Right cardiac atrium (tissue), 5 donors: ENCODE data around the gene ADAMTS2. TPM values are rescaled to one million over a fixed set of nuclear protein-coding genes. Genes with fewer than 3 reads are reported as not detected.

Experiments
- ATAC-seq, 2 donors: fragments of 200-7000 bp; cut with Tn5 transposase; one replicate each; pipeline versions ENCODE4 v1.8.0 to v1.9.1; 2020; ENCODE audit warnings: moderate library complexity in 2 of 2, mild to moderate bottlenecking in 1 of 2
- DNase-seq, 3 donors: peaks; one replicate each; pipeline ENCODE4 v3.0.0-alpha.2; 2020
- H3K27ac ChIP-seq: one replicate; pipeline ENCODE4 v1.5.1; 2013; ENCODE audit warnings: mild to moderate bottlenecking, low read length, control low read depth, moderate library complexity
- H3K27me3 ChIP-seq: one replicate; pipeline ENCODE4 v1.6.1; 2013; ENCODE audit not compliant: control insufficient read depth, insufficient read depth
- H3K4me1 ChIP-seq: one replicate; pipeline ENCODE4 v1.6.1; 2013; ENCODE audit warnings: low read length; ENCODE audit not compliant: control insufficient read depth, insufficient read depth
- H3K4me3 ChIP-seq: one replicate; pipeline ENCODE4 v1.5.1; 2013; ENCODE audit warnings: low read length, control low read depth
- H3K9me3 ChIP-seq: one replicate; pipeline ENCODE4 v1.6.1; 2013; ENCODE audit warnings: low read length; ENCODE audit not compliant: control insufficient read depth
- WGBS: extraction: QIAGEN DNeasy Blood & Tissue Kit; methylation state at CpG from one replicate; pipeline ENCODE4 v1.1.7; 2013; 5-methylcytosine and 5-hydroxymethylcytosine counted together
- intact Hi-C, 4 donors: fragments of 100-400 bp; cut with DNase I; formaldehyde crosslinking; loops; one replicate each; pipeline versions ENCODE4 v1.11.0 to v1.14.0; 2022 to 2023
- polyA plus RNA-seq: library from polyadenylated mRNA; stranded (reverse); fragments of 200-250 nt; gene quantifications from one replicate; pipeline ENCODE4 v1.2.3, GENCODE V29; 2013
- total RNA-seq, 4 donors: library from RNA; stranded (reverse); fragmentation: NEBNext Ultra II Directional; extraction: Animal tissue kit (Norgen Biotek cat#: 25700); gene quantifications; one replicate each; pipeline ENCODE4 v1.2.1, GENCODE V29; 2021
- donor health status: healthy with polysubstance abuse.
- donor health status: DM: no; HTN: yes; CAD: no.
- donor health status: DM: no; HTN: no; CAD: no.
- donor health status: DM: no; HTN: yes; CAD: no; lungs with severe emphysema.
- donor health status: DM: yes; HTN: yes; CAD: no.

The ADAMTS2 gene
- total and polyA plus RNA-seq, 5 donors, result 7.0 to 23.2 (median 14.7) TPM

GRCh38 chr5:179371121-179371510 is 25.9 kb upstream of the ADAMTS2 start:
- Histone ChIP-seq H3K4me3 (no peak overlapping the region), H3K4me1 (no peaks in the 10 kb centered on the region), H3K27ac (no peak overlapping the region), H3K27me3 (no peaks in the 10 kb centered on the region), H3K9me3 (no peaks in the 10 kb centered on the region)
- DNase-seq, result no peak
- ATAC-seq, result no peak
- WGBS, result 82% methylated on average over 5 of the region's 5 CpGs
- intact Hi-C loops, result no loop called here

GRCh38 chr5:179370490-179371120 is 25.3 kb upstream of the ADAMTS2 start:
- H3K4me1 ChIP-seq, result no peaks in the 10 kb centered on the region
- no peak overlapping the region for H3K27ac ChIP-seq
- ATAC-seq (no peak), DNase-seq (no peak)
- intact Hi-C loops, result no loop called here
- WGBS, result 81% methylated on average over 24 of the region's 24 CpGs
- H3K4me3 ChIP-seq, result no peak overlapping the region
- no peaks in the 10 kb centered on the region for H3K9me3 ChIP-seq
- no peaks in the 10 kb centered on the region for H3K27me3 ChIP-seq

GRCh38 chr5:179369530-179369884 is 24.2 kb upstream of the ADAMTS2 start:
- DNase-seq (no peak), ATAC-seq (no peak)
- 81% methylated on average over 6 of the region's 6 CpGs for WGBS
- no peaks in the 10 kb centered on the region for H3K9me3 ChIP-seq
- no peak overlapping the region for H3K27ac ChIP-seq
- H3K4me1 ChIP-seq, result no peaks in the 10 kb centered on the region
- H3K27me3 ChIP-seq, result no peaks in the 10 kb centered on the region
- H3K4me3 ChIP-seq, result no peak overlapping the region
- intact Hi-C loops, result no loop called here

- H3K4me3 ChIP-seq, result no peak overlapping the region
- H3K9me3 ChIP-seq, result no peaks in the 10 kb centered on the region
- intact Hi-C loops, result no loop called here
- H3K4me1 ChIP-seq, result no peaks in the 10 kb centered on the region
- no peaks in the 10 kb centered on the region for H3K27me3 ChIP-seq
- no peak overlapping the region for H3K27ac ChIP-seq
- ATAC-seq, result no peak
- no peak for DNase-seq
- WGBS, result 93% methylated on average over 17 of the region's 17 CpGs
Observed at GRCh38 chr5:179368806-179369529, 23.7 kb upstream of the ADAMTS2 start.

GRCh38 chr5:179368126-179368805 is 23.0 kb upstream of the ADAMTS2 start:
- no peak overlapping the region for H3K27ac ChIP-seq
- H3K9me3 ChIP-seq, result no peaks in the 10 kb centered on the region
- H3K4me1 ChIP-seq, result no peaks in the 10 kb centered on the region
- H3K4me3 ChIP-seq, result no peak overlapping the region
- no peak for ATAC-seq
- H3K27me3 ChIP-seq, result no peaks in the 10 kb centered on the region
- no peak for DNase-seq
- intact Hi-C loops, result no loop called here
- WGBS, result 81% methylated on average over 18 of the region's 18 CpGs

- H3K9me3 ChIP-seq, result no peaks in the 10 kb centered on the region
- no peak overlapping the region for H3K27ac ChIP-seq
- 89% methylated on average over 12 of the region's 12 CpGs for WGBS
- H3K27me3 ChIP-seq, result no peaks in the 10 kb centered on the region
- no peaks in the 10 kb centered on the region for H3K4me1 ChIP-seq
- intact Hi-C loops, result no loop called here
- H3K4me3 ChIP-seq, result no peak overlapping the region
- DNase-seq, result no peak
- no peak for ATAC-seq
Observed at GRCh38 chr5:179367491-179367890, 22.2 kb upstream of the ADAMTS2 start.

- no peaks in the 10 kb centered on the region for H3K27me3 ChIP-seq
- WGBS, result 84% methylated on average over 18 of the region's 18 CpGs
- intact Hi-C loops, result no loop called here
- H3K4me3 ChIP-seq, result no peak overlapping the region
- no peaks in the 10 kb centered on the region for H3K4me1 ChIP-seq
- DNase-seq (peak in 1 of 3 donors; percentile 12), ATAC-seq (no peak)
- H3K9me3 ChIP-seq, result no peaks in the 10 kb centered on the region
- H3K27ac ChIP-seq, result no peak overlapping the region
Observed at GRCh38 chr5:179362355-179362754, 17.1 kb upstream of the ADAMTS2 start.

GRCh38 chr5:179361037-179361603 is 15.9 kb upstream of the ADAMTS2 start:
- H3K4me1 ChIP-seq, result peaks cover 5% of the 10 kb centered on the region
- no peaks in the 10 kb centered on the region for H3K27me3 ChIP-seq
- no peak for ATAC-seq
- no peak overlapping the region for H3K4me3 ChIP-seq
- DNase-seq, result peak in 1 of 3 donors; percentile 19
- WGBS, result 80% methylated on average over 16 of the region's 16 CpGs
- intact Hi-C loops, result no loop called here
- no peak overlapping the region for H3K27ac ChIP-seq
- no peaks in the 10 kb centered on the region for H3K9me3 ChIP-seq

- Histone ChIP-seq H3K4me3 (no peak overlapping the region), H3K27me3 (no peaks in the 10 kb centered on the region), H3K27ac (no peak overlapping the region), H3K9me3 (no peaks in the 10 kb centered on the region), H3K4me1 (peaks cover 11% of the 10 kb centered on the region)
- ATAC-seq (peak in 1 of 2 donors; percentile 21), DNase-seq (peak in 1 of 3 donors; percentile 42)
- intact Hi-C loops, result no loop called here
- 18% methylated on average over 7 of the region's 7 CpGs for WGBS
Observed at GRCh38 chr5:179357031-179357430, 11.8 kb upstream of the ADAMTS2 start.

GRCh38 chr5:179355976-179356974 is 11.0 kb upstream of the ADAMTS2 start:
- intact Hi-C loops, result no loop called here
- Histone ChIP-seq H3K4me3 (no peak overlapping the region), H3K9me3 (no peaks in the 10 kb centered on the region), H3K27me3 (no peaks in the 10 kb centered on the region), H3K4me1 (peaks cover 11% of the 10 kb centered on the region), H3K27ac (peak overlapping the region; percentile 55)
- 79% methylated on average over 11 of the region's 11 CpGs for WGBS
- DNase-seq (peak in 1 of 3 donors; percentile 56), ATAC-seq (peak; percentile 72 to 79)
